Measurements from ENCODE around the gene ATRNL1.

ATRNL1 gene

DNA sequence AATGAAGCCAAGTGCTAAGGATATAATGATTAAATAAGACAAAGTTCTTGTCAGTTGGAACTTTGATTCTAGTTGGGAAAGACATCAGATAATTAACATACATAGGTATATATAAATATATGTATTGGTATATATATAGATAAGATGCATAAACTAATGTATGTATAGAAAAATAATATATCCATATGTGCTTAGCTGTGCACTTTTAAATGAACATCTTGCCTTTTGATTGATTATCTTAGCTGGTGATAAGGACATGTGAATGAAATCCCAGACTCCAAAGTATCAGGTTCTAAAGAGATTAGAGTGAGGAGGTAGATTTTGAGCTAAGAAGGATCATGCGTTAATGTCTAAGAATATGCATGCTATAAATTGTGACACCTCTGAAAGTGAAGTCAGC lies 822.3 kb downstream of the ATRNL1 start:
- DNase-seq: no peak

DNA sequence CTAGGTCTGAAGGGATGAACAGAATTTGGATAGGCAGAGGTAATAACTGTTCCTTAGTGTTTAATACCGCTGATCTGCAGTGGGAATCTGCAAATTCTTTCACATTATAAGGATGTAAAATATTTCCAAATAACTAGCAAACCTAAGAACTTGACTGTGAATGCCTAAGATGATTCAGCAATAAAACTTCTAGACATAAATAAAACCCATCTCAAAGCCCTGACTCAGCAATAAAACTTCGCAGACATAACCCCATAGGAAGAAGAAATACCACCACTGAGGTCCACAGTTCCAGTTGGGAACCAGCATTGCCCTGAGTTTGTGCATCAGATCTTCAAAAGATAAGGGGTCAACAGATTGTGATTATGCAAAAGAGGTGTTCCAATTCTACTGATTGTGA lies 825.6 kb downstream of the ATRNL1 start:
- peak; percentile 82 for DNase-seq

GRCh38 chr10:115921795-115922194 lies 828.6 kb downstream of the ATRNL1 start:
- peak; percentile 62 for DNase-seq

GRCh38 chr10:115931309-115931708 lies 838.1 kb downstream of the ATRNL1 start:
- DNase-seq: no peak

DNA sequence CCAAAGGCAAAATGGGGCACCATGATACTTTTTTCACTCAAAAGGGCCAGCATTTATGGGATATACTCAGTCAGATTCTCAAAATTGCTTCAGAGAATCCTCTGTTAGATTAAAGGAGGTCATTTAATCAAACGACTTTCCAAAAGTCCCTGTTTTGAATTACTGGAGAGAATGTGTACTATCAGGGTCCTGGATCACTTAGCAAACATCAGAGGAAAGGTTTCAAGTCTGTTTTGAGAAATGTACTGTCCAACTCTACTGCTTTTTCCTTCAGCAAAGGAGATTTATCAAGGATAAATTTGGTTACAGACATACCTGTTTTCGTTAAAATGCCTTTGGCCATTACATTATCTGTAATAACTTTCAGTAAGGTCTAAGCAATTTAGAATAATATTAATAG lies 838.9 kb downstream of the ATRNL1 start:
- no peak for DNase-seq

DNA sequence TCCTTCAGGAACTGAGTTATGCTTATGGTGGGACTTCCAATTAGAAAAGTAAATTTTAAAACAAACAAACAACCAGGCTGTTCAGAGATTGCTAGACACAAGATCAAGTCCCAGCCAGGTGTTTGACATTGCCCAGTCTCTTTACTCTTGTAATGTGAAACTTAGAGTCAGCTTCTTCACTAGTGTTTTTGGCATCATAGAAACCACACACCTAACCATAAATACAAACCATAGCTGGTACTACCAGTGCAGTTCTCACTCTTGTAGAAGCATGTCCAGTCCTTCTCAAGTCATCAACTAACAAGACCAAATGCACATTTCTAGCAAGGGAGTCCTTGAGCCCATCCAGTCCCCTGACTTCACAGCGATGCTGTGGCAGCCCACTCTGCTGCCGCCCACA lies 839.9 kb downstream of the ATRNL1 start:
- no peak for DNase-seq

- DNase-seq: no peak
Measured at GRCh38 chr10:115935731-115936130, 842.6 kb downstream of the ATRNL1 start.

DNA sequence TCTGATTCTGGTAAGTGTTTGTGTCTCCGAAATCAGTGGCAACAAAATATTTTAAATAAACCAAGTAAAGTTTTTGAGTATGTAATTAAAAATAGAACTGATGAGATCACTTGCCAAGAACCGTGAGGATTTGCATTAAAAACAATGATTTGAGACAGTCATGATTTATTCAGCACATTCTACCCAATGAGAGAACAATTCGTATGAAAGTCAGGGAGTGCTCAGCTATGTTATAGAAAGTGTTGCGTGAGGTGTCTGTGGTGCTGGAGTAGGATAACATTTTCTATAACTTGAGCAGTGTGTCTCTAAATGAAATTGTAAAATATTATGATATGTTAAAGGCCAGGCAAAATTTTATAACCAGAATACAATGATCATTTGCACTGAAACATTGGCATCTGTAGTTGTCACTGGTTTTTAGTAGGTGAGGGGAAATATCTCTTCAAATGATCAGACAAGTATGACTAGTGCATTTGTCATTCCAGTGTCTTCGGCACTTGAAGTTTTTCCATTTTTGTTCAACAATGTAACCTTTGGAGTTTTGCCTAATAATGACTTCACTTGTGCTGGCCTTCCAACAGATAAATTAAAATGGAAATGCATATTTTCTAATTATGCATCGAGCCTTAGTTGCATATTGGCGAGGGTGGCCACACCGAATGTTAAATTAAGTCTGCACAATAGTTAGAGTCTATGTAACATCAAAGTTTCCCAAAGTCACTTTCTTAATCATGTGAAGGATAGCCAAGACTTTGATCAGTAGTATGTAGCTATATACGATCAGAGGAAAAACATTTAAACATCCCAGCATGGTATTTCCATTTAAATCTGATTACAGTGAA lies 844.0 kb downstream of the ATRNL1 start:
- DNase-seq: peak; percentile 88

- no peak for DNase-seq
Measured at GRCh38 chr10:115937768-115938056, 844.5 kb downstream of the ATRNL1 start.

- peak; percentile 49 for DNase-seq
Measured at GRCh38 chr10:115939101-115939854, 846.1 kb downstream of the ATRNL1 start.

DNA sequence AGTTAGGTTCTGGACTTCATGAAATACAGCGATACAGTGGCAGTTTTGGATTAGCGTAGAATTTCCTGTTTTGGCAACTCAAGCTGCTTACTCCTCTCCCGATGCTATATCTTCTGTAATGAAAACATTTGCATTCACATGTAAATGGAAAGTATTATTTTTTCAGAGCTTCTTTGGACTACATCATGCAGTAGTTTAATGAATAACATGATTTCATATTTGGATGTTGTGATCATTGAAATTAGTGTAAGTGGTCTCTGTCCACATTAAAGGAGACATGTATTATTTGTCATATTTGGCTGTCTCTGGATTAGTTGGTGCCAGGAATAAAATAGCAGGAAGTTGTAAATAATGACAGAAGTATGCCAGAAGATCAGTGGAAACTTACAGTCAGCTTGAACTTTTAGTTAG lies 848.2 kb downstream of the ATRNL1 start:
- DNase-seq: peak; percentile 58

DNA sequence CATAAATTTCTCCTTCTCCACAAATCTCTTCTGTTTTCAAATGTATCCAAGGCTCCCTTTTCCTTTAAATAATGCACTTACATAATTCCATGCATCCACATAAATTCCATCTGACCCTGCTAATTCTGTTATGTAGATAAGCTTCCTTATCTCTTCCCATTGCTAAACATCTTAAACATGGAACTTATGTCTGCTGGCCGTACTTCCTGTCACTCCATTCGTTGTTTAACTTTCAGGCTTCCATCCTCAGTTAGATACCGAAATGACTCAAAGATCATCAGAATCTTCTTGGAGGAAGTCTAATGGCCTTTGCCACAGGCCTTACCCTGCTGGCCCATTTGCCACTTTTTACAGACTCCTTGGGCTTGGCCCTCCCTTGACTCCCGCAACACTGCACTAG lies 848.9 kb downstream of the ATRNL1 start:
- DNase-seq: no peak

- DNase-seq: no peak
Measured at GRCh38 chr10:115944538-115944937, 851.4 kb downstream of the ATRNL1 start.

GRCh38 chr10:115945701-115946445 lies 852.7 kb downstream of the ATRNL1 start:
- DNase-seq: peak; percentile 75

GRCh38 chr10:115947104-115947503 lies 853.9 kb downstream of the ATRNL1 start:
- DNase-seq: peak; percentile 87

DNA sequence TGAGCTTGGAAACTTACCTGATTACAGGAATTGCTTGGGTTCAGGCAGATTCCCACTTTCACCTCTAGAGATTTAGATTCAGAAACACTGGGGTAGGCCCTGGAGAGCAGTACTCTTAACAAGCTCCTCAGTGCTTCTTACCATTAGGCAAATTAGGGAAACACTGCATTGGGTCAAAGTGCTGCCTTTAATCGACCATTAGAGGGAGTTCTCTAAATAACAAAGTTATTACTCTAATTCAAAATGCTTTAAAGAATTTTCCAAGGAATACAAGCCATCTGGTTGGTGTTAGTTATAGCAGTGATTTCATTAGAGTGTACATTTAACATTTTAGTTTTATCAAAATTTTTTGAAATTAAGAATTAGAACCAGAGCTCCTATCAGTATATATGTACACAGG lies 855.3 kb downstream of the ATRNL1 start:
- peak; percentile 55 for DNase-seq

DNA sequence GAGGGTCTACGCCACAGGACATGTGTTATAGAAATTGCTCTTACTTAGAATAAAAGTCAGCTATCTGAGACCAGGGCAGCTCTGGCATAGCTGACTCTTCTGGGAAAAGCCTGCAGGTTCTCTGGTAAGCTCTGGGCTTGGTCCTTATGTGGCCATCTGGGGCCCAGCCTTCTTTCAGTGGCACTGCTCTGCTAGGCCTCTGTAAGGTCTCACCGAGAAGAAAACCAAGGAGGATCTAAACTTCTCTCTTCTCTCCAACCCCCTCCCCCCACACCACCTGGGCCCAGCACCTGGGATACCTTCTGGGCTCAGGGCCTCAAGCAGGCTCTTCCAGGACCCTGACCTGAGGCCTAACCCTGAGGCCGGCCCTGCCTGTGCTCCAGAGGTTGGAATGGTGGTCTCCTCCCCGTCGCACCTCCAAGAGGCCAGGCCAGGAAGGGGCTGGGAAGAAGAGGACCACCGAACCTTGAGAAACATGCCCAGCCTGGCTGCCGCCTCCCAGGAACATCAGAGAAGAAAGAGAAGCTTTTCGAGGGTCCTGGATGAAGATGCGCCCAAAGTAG lies 856.2 kb downstream of the ATRNL1 start:
- DNase-seq: no peak

GRCh38 chr10:115950320-115950719 lies 857.2 kb downstream of the ATRNL1 start:
- peak; percentile 76 for DNase-seq

- DNase-seq: no peak
Measured at GRCh38 chr10:115951242-115951641, 858.1 kb downstream of the ATRNL1 start.

- no peak for DNase-seq
Measured at GRCh38 chr10:115953281-115953680, 860.1 kb downstream of the ATRNL1 start.

- DNase-seq: no peak
Measured at GRCh38 chr10:115953968-115954367, 860.8 kb downstream of the ATRNL1 start.

- peak; percentile 56 for DNase-seq
Measured at GRCh38 chr10:115956225-115957011, 863.3 kb downstream of the ATRNL1 start.

- DNase-seq: no peak
Measured at GRCh38 chr10:115957012-115957399, 863.8 kb downstream of the ATRNL1 start.
